Loucy (cell line): ENCODE results near the gene FLACC1.

Source experiments
- H2AFZ ChIP-seq: fragments of 200-600 bp; sonication (generic); 2 replicates; pipeline ENCODE4 v1.6.0; 2016; ENCODE audit warnings: antibody characterized with exemption, mild to moderate bottlenecking, low read length, moderate library complexity
- H3F3A ChIP-seq: fragments of 200-600 bp; 2 replicates; pipeline ENCODE4 v1.6.0; 2016; ENCODE audit warnings: antibody characterized with exemption, low read depth, mild to moderate bottlenecking
- H3K27me3 ChIP-seq: fragments of 200-600 bp; sonication (generic); 2 replicates; pipeline ENCODE4 v1.6.1; 2014; ENCODE audit warnings: low read length, mild to moderate bottlenecking; ENCODE audit not compliant: insufficient read depth, poor library complexity, severe bottlenecking
- H3K36me3 ChIP-seq: fragments of 200-600 bp; sonication (generic); 2 replicates; pipeline ENCODE4 v1.6.1; 2016; ENCODE audit warnings: low read length; ENCODE audit not compliant: insufficient read depth
- H3K4me1 ChIP-seq: fragments of 200-600 bp; sonication (generic); 2 replicates; pipeline ENCODE4 v1.5.1; 2014; ENCODE audit warnings: low read length, mild to moderate bottlenecking; ENCODE audit not compliant: insufficient read depth, poor library complexity, severe bottlenecking
- H3K4me2 ChIP-seq: fragments of 200-600 bp; sonication (generic); 2 replicates; pipeline ENCODE4 v1.6.0; 2014; ENCODE audit warnings: antibody characterized with exemption, low read length, low read depth, mild to moderate bottlenecking; ENCODE audit not compliant: poor library complexity, severe bottlenecking
- H3K4me3 ChIP-seq: fragments of 200-600 bp; sonication (generic); 2 replicates; pipeline ENCODE4 v1.5.1; 2014; ENCODE audit warnings: low read length, mild to moderate bottlenecking, mixed read lengths; ENCODE audit not compliant: poor library complexity, severe bottlenecking
- H3K79me2 ChIP-seq: fragments of 200-600 bp; sonication (generic); 2 replicates; pipeline ENCODE4 v1.6.1; 2014; ENCODE audit warnings: low read length; ENCODE audit not compliant: insufficient read depth
- H3K9ac ChIP-seq: fragments of 200-600 bp; sonication (generic); 2 replicates; pipeline ENCODE4 v1.6.0; 2014; ENCODE audit warnings: mild to moderate bottlenecking, low read depth, low read length, moderate library complexity; ENCODE audit not compliant: poor library complexity, severe bottlenecking
- H3K9me2 ChIP-seq: fragments of 200-600 bp; sonication (generic); replicated peaks from 2 replicates; pipeline ENCODE4 v1.6.1; 2016; ENCODE audit warnings: low read depth, low read length, mixed read lengths
- H3K9me3 ChIP-seq: fragments of 200-600 bp; sonication (generic); 2 replicates; pipeline ENCODE4 v1.6.1; 2014; ENCODE audit warnings: mild to moderate bottlenecking, antibody characterized with exemption, low read length, low read depth; ENCODE audit not compliant: insufficient read depth
- H4K20me1 ChIP-seq: fragments of 200-600 bp; sonication (generic); 2 replicates; pipeline ENCODE4 v1.6.0; 2014; ENCODE audit warnings: antibody characterized with exemption, low read length, mild to moderate bottlenecking; ENCODE audit not compliant: insufficient read depth, poor library complexity, severe bottlenecking
- CTCF ChIP-seq: fragments of 200-600 bp; sonication (generic); conservative IDR thresholded peaks from 2 replicates; pipeline ENCODE4 v1.5.1; 2014; ENCODE audit warnings: mild to moderate bottlenecking, antibody characterized with exemption, low read length
- EZH2phosphoT487 ChIP-seq: fragments of 200-600 bp; IDR thresholded peaks from 2 replicates; pipeline ENCODE4 v1.6.1; 2018; ENCODE audit warnings: antibody characterized with exemption, mild to moderate bottlenecking, moderate library complexity, borderline replicate concordance

Gene FLACC1

GRCh38 chr2:201362396-201362795 lies 5.3 kb upstream of the FLACC1 start:
- TF ChIP-seq EZH2phosphoT487, result no peak
- TF ChIP-seq CTCF, result no peak
- H3K27me3 ChIP-seq, result no peaks in the 10 kb centered on the region
- no peaks in the 10 kb centered on the region for H3K4me1 ChIP-seq
- no peaks in the 10 kb centered on the region for H3F3A ChIP-seq
- no peaks in the 10 kb centered on the region for H3K9me3 ChIP-seq
- H4K20me1 ChIP-seq, result no peaks in the 10 kb centered on the region
- no peaks in the 10 kb centered on the region for H3K79me2 ChIP-seq
- H2AFZ ChIP-seq, result no peak overlapping the region
- H3K4me2 ChIP-seq, result no peak overlapping the region
- no peaks in the 10 kb centered on the region for H3K36me3 ChIP-seq
- H3K4me3 ChIP-seq, result no peak overlapping the region
- no peak overlapping the region for H3K9ac ChIP-seq
- H3K9me2 ChIP-seq, result no peaks in the 10 kb centered on the region

DNA sequence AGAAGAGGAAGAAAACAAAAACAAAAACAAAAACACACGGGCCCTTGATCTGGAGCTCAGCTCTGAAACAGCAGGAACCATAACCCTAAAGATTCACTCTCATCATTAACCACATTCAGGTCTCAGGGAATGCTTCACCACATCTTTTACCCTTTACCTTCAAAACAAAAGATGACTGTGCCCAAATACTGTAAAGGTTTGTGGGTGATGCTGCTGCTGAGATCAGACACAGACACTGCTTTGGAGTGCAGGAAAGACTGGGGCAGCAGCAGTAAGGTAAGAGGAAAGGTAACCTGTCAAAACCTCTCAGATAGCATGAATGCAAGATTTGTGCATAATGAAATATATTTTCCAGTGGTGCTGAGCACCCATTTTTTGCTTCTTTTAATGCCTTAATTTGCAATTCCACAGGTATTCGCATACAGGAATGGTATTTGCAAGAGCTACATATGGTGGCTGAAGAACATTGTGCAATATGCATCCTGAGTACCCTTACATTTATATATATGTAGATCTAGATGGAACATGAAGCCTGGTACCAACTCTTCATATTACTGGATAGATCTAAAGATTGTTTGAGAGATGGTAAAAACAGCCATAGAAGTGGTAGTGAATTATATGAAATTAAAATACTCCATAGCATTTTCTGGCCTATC lies 4.1 kb upstream of the FLACC1 start:
- no peak overlapping the region for H3K4me2 ChIP-seq
- no peak overlapping the region for H3K4me3 ChIP-seq
- no peak overlapping the region for H2AFZ ChIP-seq
- H3K4me1 ChIP-seq, result no peaks in the 10 kb centered on the region
- H3F3A ChIP-seq, result no peaks in the 10 kb centered on the region
- H3K9me2 ChIP-seq, result no peaks in the 10 kb centered on the region
- TF ChIP-seq EZH2phosphoT487 (no peak), CTCF (no peak)
- no peaks in the 10 kb centered on the region for H3K27me3 ChIP-seq
- no peaks in the 10 kb centered on the region for H3K9me3 ChIP-seq
- H3K9ac ChIP-seq, result no peak overlapping the region
- no peaks in the 10 kb centered on the region for H3K36me3 ChIP-seq
- no peaks in the 10 kb centered on the region for H4K20me1 ChIP-seq
- H3K79me2 ChIP-seq, result no peaks in the 10 kb centered on the region

- TF ChIP-seq CTCF, result no peak
- no peak for TF ChIP-seq EZH2phosphoT487
Measured at GRCh38 chr2:201360256-201360655, 3.1 kb upstream of the FLACC1 start.

More at GRCh38 chr2:201360256-201360655, 3.1 kb upstream of the FLACC1 start:
- H3K79me2 ChIP-seq, result no peaks in the 10 kb centered on the region
- H3K36me3 ChIP-seq, result no peaks in the 10 kb centered on the region
- H2AFZ ChIP-seq, result no peak overlapping the region
- H3K9me3 ChIP-seq, result no peaks in the 10 kb centered on the region
- no peaks in the 10 kb centered on the region for H4K20me1 ChIP-seq
- no peaks in the 10 kb centered on the region for H3K4me1 ChIP-seq
- no peak overlapping the region for H3K4me3 ChIP-seq
- H3F3A ChIP-seq, result no peaks in the 10 kb centered on the region
- H3K9ac ChIP-seq, result no peak overlapping the region
- H3K4me2 ChIP-seq, result no peak overlapping the region
- no peaks in the 10 kb centered on the region for H3K9me2 ChIP-seq
- H3K27me3 ChIP-seq, result no peaks in the 10 kb centered on the region
